Skeletal muscle satellite cell (primary cell): ENCODE measurements around the gene CPA1.

ENCODE experiments used
- H3K27me3 ChIP-seq: 2 replicates; pipeline ENCODE4 v1.7.0; 2013; ENCODE audit warnings: low read length; ENCODE audit not compliant: control insufficient read depth, insufficient read depth
- H3K36me3 ChIP-seq: 2 replicates; pipeline ENCODE4 v1.7.0; 2013; ENCODE audit warnings: mild to moderate bottlenecking, control low read depth, low read length; ENCODE audit not compliant: insufficient read depth
- H3K4me1 ChIP-seq: 2 replicates; pipeline ENCODE4 v1.7.0; 2013; ENCODE audit warnings: low read length; ENCODE audit not compliant: control insufficient read depth, insufficient read depth
- H3K4me2 ChIP-seq: 2 replicates; pipeline ENCODE4 v1.7.0; 2013; ENCODE audit warnings: mild to moderate bottlenecking, low read length
- H3K4me3 ChIP-seq: 2 replicates; pipeline ENCODE4 v1.7.0; 2013; ENCODE audit warnings: low read length
- H3K9ac ChIP-seq: 2 replicates; pipeline ENCODE4 v1.7.0; 2013; ENCODE audit warnings: mild to moderate bottlenecking, low read depth, low read length, moderate library complexity
- H3K9me3 ChIP-seq: replicated peaks from 2 replicates; pipeline ENCODE4 v1.7.0; 2013; ENCODE audit warnings: mild to moderate bottlenecking, control low read depth, low read length

The CPA1 gene

GRCh38 chr7:130436253-130436652, 56.0 kb downstream of the CPA1 start:
- no peak overlapping the region for H3K4me2 ChIP-seq
- H3K4me1 ChIP-seq, result peaks cover 26% of the 10 kb centered on the region
- no peaks in the 10 kb centered on the region for H3K36me3 ChIP-seq
- no peak overlapping the region for H3K4me3 ChIP-seq
- H3K27me3 ChIP-seq, result no peaks in the 10 kb centered on the region
- no peak overlapping the region for H3K9ac ChIP-seq
- H3K9me3 ChIP-seq, result no peaks in the 10 kb centered on the region
